ENCODE measurements around the gene PABPC1L.

The PABPC1L gene

DNA sequence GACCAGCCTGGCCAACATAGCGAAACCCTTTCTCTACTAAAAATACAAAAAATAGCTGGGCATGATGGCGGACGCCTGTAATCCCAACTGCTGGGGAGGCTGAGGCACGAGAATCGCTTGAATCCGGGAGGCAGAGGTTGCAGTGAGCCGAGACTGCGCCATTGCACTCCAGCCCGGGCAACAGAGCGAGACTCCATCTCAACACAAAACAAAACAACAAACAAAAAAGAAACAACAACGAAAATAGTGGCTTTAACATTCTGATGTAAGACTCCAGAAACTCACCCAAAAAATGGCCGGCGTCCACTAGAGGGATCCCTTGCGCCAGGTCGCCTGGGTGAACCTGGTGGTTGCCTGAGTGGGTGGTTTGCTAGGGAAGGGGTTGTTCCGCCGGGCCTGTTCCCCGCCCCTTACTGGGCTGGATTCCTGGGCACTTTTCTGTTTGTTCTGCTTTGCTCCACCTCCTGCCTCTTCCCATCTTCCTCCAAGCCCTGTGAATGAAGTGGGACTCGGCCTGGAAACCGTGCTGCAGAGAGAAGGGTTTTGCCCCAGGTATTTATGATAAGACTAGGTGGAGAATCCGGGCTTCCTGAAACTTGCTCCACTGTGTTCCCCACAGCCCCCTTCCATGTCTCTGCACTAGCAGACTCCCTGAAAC, 1.5 kb downstream of the PABPC1L start:
- DNase-seq (ENCODE audit: low read depth), result peak; percentile 69
- TF ChIP-seq, protein P1, sequence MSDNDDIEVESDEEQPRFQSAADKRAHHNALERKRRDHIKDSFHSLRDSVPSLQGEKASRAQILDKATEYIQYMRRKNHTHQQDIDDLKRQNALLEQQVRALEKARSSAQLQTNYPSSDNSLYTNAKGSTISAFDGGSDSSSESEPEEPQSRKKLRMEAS (IDR thresholded peaks at IDR 0.05; ENCODE audit: low read depth, low read length), result no peak
- TF ChIP-seq MYC (IDR thresholded peaks at IDR 0.05; ENCODE audit: low read depth, low read length), result peak; percentile 30; the same call in 1 of the 2 replicates
- no peak for TF ChIP-seq POLR2A (IDR thresholded peaks at IDR 0.05; ENCODE audit: extremely low read depth, insufficient read length)
- TF ChIP-seq, protein P2, sequence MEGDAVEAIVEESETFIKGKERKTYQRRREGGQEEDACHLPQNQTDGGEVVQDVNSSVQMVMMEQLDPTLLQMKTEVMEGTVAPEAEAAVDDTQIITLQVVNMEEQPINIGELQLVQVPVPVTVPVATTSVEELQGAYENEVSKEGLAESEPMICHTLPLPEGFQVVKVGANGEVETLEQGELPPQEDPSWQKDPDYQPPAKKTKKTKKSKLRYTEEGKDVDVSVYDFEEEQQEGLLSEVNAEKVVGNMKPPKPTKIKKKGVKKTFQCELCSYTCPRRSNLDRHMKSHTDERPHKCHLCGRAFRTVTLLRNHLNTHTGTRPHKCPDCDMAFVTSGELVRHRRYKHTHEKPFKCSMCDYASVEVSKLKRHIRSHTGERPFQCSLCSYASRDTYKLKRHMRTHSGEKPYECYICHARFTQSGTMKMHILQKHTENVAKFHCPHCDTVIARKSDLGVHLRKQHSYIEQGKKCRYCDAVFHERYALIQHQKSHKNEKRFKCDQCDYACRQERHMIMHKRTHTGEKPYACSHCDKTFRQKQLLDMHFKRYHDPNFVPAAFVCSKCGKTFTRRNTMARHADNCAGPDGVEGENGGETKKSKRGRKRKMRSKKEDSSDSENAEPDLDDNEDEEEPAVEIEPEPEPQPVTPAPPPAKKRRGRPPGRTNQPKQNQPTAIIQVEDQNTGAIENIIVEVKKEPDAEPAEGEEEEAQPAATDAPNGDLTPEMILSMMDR (IDR thresholded peaks at IDR 0.05; ENCODE audit: low read depth, low read length), result peak; percentile 54
- no peak overlapping the region for H3K4me3 ChIP-seq (ENCODE audit: low read depth, low read length)

DNA sequence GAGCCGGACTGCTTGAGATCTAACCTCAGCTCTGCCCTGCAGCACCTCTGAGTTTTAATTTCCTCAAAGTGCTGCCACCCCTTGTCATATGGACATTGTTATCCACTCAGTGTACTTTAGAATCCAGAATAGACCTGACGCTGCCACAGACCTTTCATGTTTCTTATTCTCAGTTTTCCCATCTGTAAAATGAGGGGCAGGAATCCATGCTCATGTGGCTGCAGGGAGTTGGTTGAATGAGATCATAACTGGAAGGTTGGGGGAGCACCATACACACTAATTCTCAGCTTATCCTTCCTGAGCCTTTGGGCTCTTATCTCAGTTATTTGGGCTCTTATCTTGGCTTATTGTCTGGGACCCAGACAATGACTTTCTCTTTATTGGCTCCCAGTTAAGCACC, 2.3 kb downstream of the PABPC1L start:
- TF ChIP-seq, protein P2 (IDR thresholded peaks at IDR 0.05; ENCODE audit: low read depth, low read length), result no peak
- TF ChIP-seq MYC (IDR thresholded peaks at IDR 0.05; ENCODE audit: low read depth, low read length), result no peak
- DNase-seq (ENCODE audit: low read depth), result no peak
- no peak overlapping the region for H3K4me3 ChIP-seq (ENCODE audit: low read depth, low read length)

DNA sequence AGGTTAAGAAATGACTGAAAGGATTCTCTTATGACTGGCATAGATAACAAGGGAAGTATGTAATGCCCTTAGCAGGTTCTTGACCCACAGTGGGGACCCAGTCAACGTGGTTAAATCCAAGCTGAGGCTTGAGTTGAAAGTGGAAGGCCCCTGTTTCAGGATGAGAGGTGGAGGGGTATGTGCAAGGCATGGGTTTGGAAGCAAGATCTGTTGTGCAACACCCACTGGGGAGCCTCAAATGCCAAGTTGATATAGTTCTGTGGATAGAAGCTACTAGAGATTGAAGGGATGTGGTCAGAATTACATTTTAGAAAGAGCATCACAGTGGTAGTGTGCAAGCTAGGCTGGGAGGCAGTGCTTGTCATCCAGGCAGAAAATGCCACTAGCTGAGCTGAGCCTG, 5.1 kb downstream of the PABPC1L start:
- peak; percentile 43 for DNase-seq (ENCODE audit: low read depth)
- no peak overlapping the region for H3K4me3 ChIP-seq (ENCODE audit: low read depth, low read length)
- TF ChIP-seq MYC (IDR thresholded peaks at IDR 0.05; ENCODE audit: low read depth, low read length) (no peak), POLR2A (IDR thresholded peaks at IDR 0.05; ENCODE audit: extremely low read depth, insufficient read length) (no peak)
- TF ChIP-seq, protein P2 (IDR thresholded peaks at IDR 0.05; ENCODE audit: low read depth, low read length), result no peak
- TF ChIP-seq, protein P1 (IDR thresholded peaks at IDR 0.05; ENCODE audit: low read depth, low read length), result no peak

DNA sequence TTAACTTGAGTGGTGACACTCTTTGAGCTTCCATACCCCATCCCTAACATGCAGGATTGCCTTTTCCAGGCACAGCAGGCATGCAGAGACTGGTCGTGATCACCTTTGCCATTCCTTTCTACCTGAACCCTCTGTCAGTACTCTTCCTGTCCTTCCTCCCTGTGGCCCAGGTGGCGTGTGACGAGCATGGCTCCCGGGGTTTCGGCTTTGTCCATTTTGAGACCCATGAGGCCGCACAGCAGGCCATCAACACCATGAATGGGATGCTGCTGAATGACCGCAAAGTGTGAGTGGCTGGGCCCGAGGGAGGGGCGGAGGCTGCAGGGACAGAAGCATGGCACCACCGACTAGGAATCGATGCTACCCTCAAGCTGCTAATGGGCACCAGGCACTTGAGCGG, 6.7 kb downstream of the PABPC1L start:
- H3K4me3 ChIP-seq (ENCODE audit: low read depth, low read length), result no peak overlapping the region
- TF ChIP-seq POLR2A (IDR thresholded peaks at IDR 0.05; ENCODE audit: extremely low read depth, insufficient read length), result no peak
- TF ChIP-seq, protein P2 (IDR thresholded peaks at IDR 0.05; ENCODE audit: low read depth, low read length), result no peak
- TF ChIP-seq MYC (IDR thresholded peaks at IDR 0.05; ENCODE audit: low read depth, low read length), result no peak
- TF ChIP-seq, protein P1 (IDR thresholded peaks at IDR 0.05; ENCODE audit: low read depth, low read length), result no peak
- no peak for DNase-seq (ENCODE audit: low read depth)

DNA sequence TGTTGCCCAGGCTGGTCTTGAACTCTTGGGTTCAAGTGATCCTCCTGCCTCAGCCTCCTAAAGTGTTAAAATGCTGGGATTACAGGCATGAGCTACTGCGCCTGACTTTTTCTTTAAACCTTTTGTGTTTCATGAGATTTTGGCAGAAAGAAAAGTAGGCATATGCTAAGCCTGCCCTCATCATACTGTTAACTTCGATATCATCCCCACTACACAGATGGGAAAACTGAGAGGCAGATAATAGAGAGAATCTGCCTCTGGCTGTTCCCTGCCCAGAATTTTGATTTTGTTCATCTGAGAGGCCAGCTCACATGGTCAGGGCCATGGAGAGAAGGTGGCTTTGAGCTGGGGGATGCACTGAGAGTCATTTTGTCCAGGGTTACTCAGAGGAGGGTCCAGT, 7.5 kb downstream of the PABPC1L start:
- no peak overlapping the region for H3K4me3 ChIP-seq (ENCODE audit: low read depth, low read length)
- TF ChIP-seq, protein P1 (IDR thresholded peaks at IDR 0.05; ENCODE audit: low read depth, low read length), result no peak
- no peak for TF ChIP-seq POLR2A (IDR thresholded peaks at IDR 0.05; ENCODE audit: extremely low read depth, insufficient read length)
- TF ChIP-seq, protein P2 (IDR thresholded peaks at IDR 0.05; ENCODE audit: low read depth, low read length), result no peak
- no peak for TF ChIP-seq MYC (IDR thresholded peaks at IDR 0.05; ENCODE audit: low read depth, low read length)
- no peak for DNase-seq (ENCODE audit: low read depth)

DNA sequence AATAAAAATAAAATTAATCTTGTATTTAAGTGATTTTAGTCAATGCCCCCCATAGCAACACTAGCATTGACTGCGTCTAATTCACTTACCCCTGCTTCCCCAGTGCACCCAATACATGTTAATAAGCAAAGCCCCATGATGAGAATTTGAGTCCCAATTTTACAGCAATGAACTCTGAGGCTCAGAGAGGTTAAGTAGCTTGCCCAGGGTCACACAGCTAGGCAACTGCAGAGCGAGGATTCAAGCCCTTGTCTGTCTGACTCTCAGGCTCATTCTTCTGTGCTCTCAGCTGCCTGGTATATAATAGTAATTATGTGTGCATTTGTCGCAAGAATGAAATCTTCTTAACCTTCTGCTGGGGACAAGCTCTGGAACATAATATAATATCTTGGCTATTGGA, 8.5 kb downstream of the PABPC1L start:
- H3K4me3 ChIP-seq (ENCODE audit: low read depth, low read length), result no peak overlapping the region
- TF ChIP-seq, protein P1 (IDR thresholded peaks at IDR 0.05; ENCODE audit: low read depth, low read length), result no peak
- TF ChIP-seq POLR2A (IDR thresholded peaks at IDR 0.05; ENCODE audit: extremely low read depth, insufficient read length) (no peak), MYC (IDR thresholded peaks at IDR 0.05; ENCODE audit: low read depth, low read length) (no peak)
- TF ChIP-seq, protein P2 (IDR thresholded peaks at IDR 0.05; ENCODE audit: low read depth, low read length), result no peak
- no peak for DNase-seq (ENCODE audit: low read depth)

Measured in NB4 (cell line).